Measurements from ENCODE around the gene C3orf22. TPM values are rescaled to one million over a fixed set of nuclear protein-coding genes. Genes with fewer than 3 reads are reported as not detected.

Gene C3orf22
- total and polyA plus RNA-seq, 7 donors: 0.12 TPM; not detected in 6

- no peaks in the 10 kb centered on the region for H3K36me3 ChIP-seq (ENCODE audit: insufficient read depth in 1 of 2, low read depth in 1 of 2)
- 88 to 100% (median 90%) methylated on average over 1 of the region's 1 CpG for WGBS, 3 donors
These were observed 56.1 kb downstream of the C3orf22 start for GRCh38 chr3:126502656-126503055.

GRCh38 chr3:126501736-126502135 is 57.0 kb downstream of the C3orf22 start:
- Histone ChIP-seq H3K27ac (no peak overlapping the region), H3K27me3 (ENCODE audit: insufficient read depth in 3 of 3, low read length in 2 of 3) (no peaks in the 10 kb centered on the region), H3K36me3 (ENCODE audit: insufficient read depth in 1 of 2, low read depth in 1 of 2) (no peaks in the 10 kb centered on the region), H3K9me3 (no peaks in the 10 kb centered on the region), H3K4me1 (no peaks in the 10 kb centered on the region), H3K4me3 (no peak overlapping the region)
- intact Hi-C loops (cut with DNase I): no loop called here
- 49 to 53% (median 52%) methylated on average over 7 of the region's 7 CpGs for WGBS, 3 donors
- TF ChIP-seq CTCF (IDR thresholded peaks at IDR 0.05): no peak
- ATAC-seq (peak in 1 of 4 donors; percentile 36), DNase-seq (no peak)

More at GRCh38 chr3:126502656-126503055, 56.1 kb downstream of the C3orf22 start:
- DNase-seq (no peak), ATAC-seq (no peak)
- H3K27ac ChIP-seq: no peak overlapping the region
- intact Hi-C loops (cut with DNase I): no loop called here
- no peaks in the 10 kb centered on the region for H3K9me3 ChIP-seq
- no peak overlapping the region for H3K4me3 ChIP-seq
- no peaks in the 10 kb centered on the region for H3K27me3 ChIP-seq (ENCODE audit: insufficient read depth in 3 of 3, low read length in 2 of 3)
- TF ChIP-seq CTCF (IDR thresholded peaks at IDR 0.05): no peak
- H3K4me1 ChIP-seq: no peaks in the 10 kb centered on the region

- Histone ChIP-seq H3K27me3 (ENCODE audit: insufficient read depth in 3 of 3, low read length in 2 of 3) (no peaks in the 10 kb centered on the region), H3K4me3 (no peak overlapping the region), H3K27ac (no peak overlapping the region), H3K9me3 (no peaks in the 10 kb centered on the region), H3K4me1 (no peaks in the 10 kb centered on the region), H3K36me3 (ENCODE audit: insufficient read depth in 1 of 2, low read depth in 1 of 2) (no peaks in the 10 kb centered on the region)
- ATAC-seq (no peak), DNase-seq (no peak)
- no peak for TF ChIP-seq CTCF (IDR thresholded peaks at IDR 0.05)
- 71 to 81% (median 71%) methylated on average over 5 of the region's 5 CpGs for WGBS, 3 donors
- intact Hi-C loops (cut with DNase I): no loop called here
These were observed 57.7 kb downstream of the C3orf22 start for GRCh38 chr3:126501054-126501453.

GRCh38 chr3:126500016-126500415 is 58.7 kb downstream of the C3orf22 start:
- H3K27me3 ChIP-seq (ENCODE audit: insufficient read depth in 3 of 3, low read length in 2 of 3): no peaks in the 10 kb centered on the region
- ATAC-seq: no peak
- 86 to 92% (median 90%) methylated on average over 7 of the region's 7 CpGs for WGBS, 3 donors
- H3K4me1 ChIP-seq: no peaks in the 10 kb centered on the region
- TF ChIP-seq CTCF (IDR thresholded peaks at IDR 0.05): no peak
- H3K36me3 ChIP-seq (ENCODE audit: insufficient read depth in 1 of 2, low read depth in 1 of 2): no peaks in the 10 kb centered on the region
- no peak for DNase-seq
- H3K9me3 ChIP-seq: no peaks in the 10 kb centered on the region
- no peak overlapping the region for H3K4me3 ChIP-seq
- no peak overlapping the region for H3K27ac ChIP-seq
- intact Hi-C loops (cut with DNase I): no loop called here

Other genes with a start within 250 kb of the C3orf22 start
- 10 to 100 TPM; 13.2 to 64.0 (median 33.0) TPM for gene KLF15, start 201.5 kb downstream of the C3orf22 start, total RNA-seq
- 10 to 100 TPM; 13.4 to 77.6 (median 44.0) TPM for gene KLF15, start 201.5 kb downstream of the C3orf22 start, polyA plus RNA-seq
- not detected for gene CFAP100, start 164.0 kb downstream of the C3orf22 start, total RNA-seq
- gene CFAP100, start 164.0 kb downstream of the C3orf22 start, polyA plus RNA-seq: not detected
- gene ZXDC, start 83.0 kb downstream of the C3orf22 start, total RNA-seq: 10 to 100 TPM; 30.3 to 39.5 (median 35.9) TPM
- gene ZXDC, start 83.0 kb downstream of the C3orf22 start, polyA plus RNA-seq: 10 to 100 TPM; 10.6 to 20.8 (median 16.8) TPM
- under 1 TPM in 2 of 4 donors, not detected in 2; 0.08 to 0.13 TPM for gene UROC1, start 41.2 kb downstream of the C3orf22 start, total RNA-seq
- under 1 TPM in 1 of 3 donors, not detected in 2; 0.03 TPM for gene UROC1, start 41.2 kb downstream of the C3orf22 start, polyA plus RNA-seq
- gene CHST13, start 34.8 kb downstream of the C3orf22 start, total RNA-seq: under 1 TPM in 1 of 4 donors, not detected in 3; 0.20 TPM
- under 1 TPM in 1 of 3 donors, not detected in 2; 0.07 TPM for gene CHST13, start 34.8 kb downstream of the C3orf22 start, polyA plus RNA-seq
- gene TXNRD3, start 96.2 kb upstream of the C3orf22 start, total RNA-seq: 1 to 10 TPM; 5.0 to 9.6 (median 7.9) TPM
- gene TXNRD3, start 96.2 kb upstream of the C3orf22 start, polyA plus RNA-seq: 1 to 10 TPM; 1.6 to 4.6 (median 3.7) TPM
- 1 to 10 TPM; 2.4 to 3.5 (median 2.9) TPM for gene CHCHD6, start 145.3 kb upstream of the C3orf22 start, total RNA-seq
- gene CHCHD6, start 145.3 kb upstream of the C3orf22 start, polyA plus RNA-seq: 10 to 100 TPM in 1 of 3 donors, 1 to 10 TPM in 2; 3.8 to 13.8 (median 4.8) TPM

All from psoas muscle (tissue), 8 donors.